Neutrophil (primary cell): ENCODE data around the gene C2CD2.

Experiments used
- H3K27ac ChIP-seq: fragments of 200-600 bp; sonication (generic); 2 replicates; pipeline ENCODE4 v1.5.1; 2016; ENCODE audit warnings: mild to moderate bottlenecking, moderate library complexity
- H3K27me3 ChIP-seq: fragments of 200-600 bp; sonication (generic); 2 replicates; pipeline ENCODE4 v1.6.0; 2016; ENCODE audit warnings: mild to moderate bottlenecking
- H3K36me3 ChIP-seq: fragments of 200-600 bp; sonication (generic); 2 replicates; pipeline ENCODE4 v1.5.1; 2017
- H3K4me1 ChIP-seq, 2 experiments: fragments of 200-600 bp in 1 of 2; sonication (generic) in 1 of 2; 1 replicate in 1 of 2; 2 replicates in 1 of 2; pipeline versions ENCODE4 v1.5.1 to v1.6.1; 2013 to 2016; ENCODE audit warnings: low read depth in 1 of 2, low read length in 1 of 2, mild to moderate bottlenecking in 1 of 2, moderate library complexity in 1 of 2; ENCODE audit not compliant: control insufficient read depth in 1 of 2, insufficient read depth in 1 of 2
- H3K4me3 ChIP-seq, 2 experiments: fragments of 200-600 bp in 1 of 2; sonication (generic) in 1 of 2; 1 replicate in 1 of 2; 2 replicates in 1 of 2; pipeline ENCODE4 v1.5.1; 2013 to 2016; ENCODE audit warnings: low read depth in 1 of 2, low read length in 1 of 2, mild to moderate bottlenecking in 1 of 2, moderate library complexity in 1 of 2
- H3K9me3 ChIP-seq: fragments of 200-600 bp; sonication (generic); 2 replicates; pipeline ENCODE4 v1.5.1; 2016
- CTCF ChIP-seq: fragments of 200-600 bp; sonication (generic); IDR thresholded peaks from 2 replicates; pipeline ENCODE4 v1.5.1; 2016; ENCODE audit warnings: antibody characterized with exemption

The C2CD2 gene

GRCh38 chr21:41989698-41990097 is 35.9 kb upstream of the C2CD2 start:
- no peak for TF ChIP-seq CTCF
- Histone ChIP-seq H3K4me3 (no peak overlapping the region), H3K27me3 (no peaks in the 10 kb centered on the region), H3K36me3 (peaks cover 27% of the 10 kb centered on the region), H3K9me3 (no peaks in the 10 kb centered on the region), H3K27ac (no peak overlapping the region), H3K4me1 (no peaks in the 10 kb centered on the region)

- H3K27ac ChIP-seq = no peak overlapping the region
- H3K9me3 ChIP-seq = no peaks in the 10 kb centered on the region
- H3K4me3 ChIP-seq = no peak overlapping the region
- no peaks in the 10 kb centered on the region for H3K27me3 ChIP-seq
- H3K36me3 ChIP-seq = peaks cover 12% of the 10 kb centered on the region
- H3K4me1 ChIP-seq = no peaks in the 10 kb centered on the region
- TF ChIP-seq CTCF = no peak
Measured at GRCh38 chr21:41987310-41987709, 33.5 kb upstream of the C2CD2 start.

- Histone ChIP-seq H3K27me3 (no peaks in the 10 kb centered on the region), H3K4me3 (no peak overlapping the region), H3K9me3 (no peaks in the 10 kb centered on the region), H3K36me3 (peaks cover 2% of the 10 kb centered on the region), H3K4me1 (no peaks in the 10 kb centered on the region), H3K27ac (no peak overlapping the region)
- no peak for TF ChIP-seq CTCF
Measured at GRCh38 chr21:41985662-41986416, 32.0 kb upstream of the C2CD2 start.

GRCh38 chr21:41983229-41983628 is 29.4 kb upstream of the C2CD2 start:
- Histone ChIP-seq H3K4me1 (no peaks in the 10 kb centered on the region), H3K4me3 (no peak overlapping the region), H3K27ac (no peak overlapping the region), H3K9me3 (no peaks in the 10 kb centered on the region), H3K27me3 (no peaks in the 10 kb centered on the region), H3K36me3 (no peaks in the 10 kb centered on the region)
- TF ChIP-seq CTCF = no peak

GRCh38 chr21:41980561-41980960 is 26.7 kb upstream of the C2CD2 start:
- H3K27me3 ChIP-seq = no peaks in the 10 kb centered on the region
- no peak overlapping the region for H3K4me3 ChIP-seq
- H3K27ac ChIP-seq = no peak overlapping the region
- H3K9me3 ChIP-seq = no peaks in the 10 kb centered on the region
- H3K36me3 ChIP-seq = no peaks in the 10 kb centered on the region
- no peaks in the 10 kb centered on the region for H3K4me1 ChIP-seq
- no peak for TF ChIP-seq CTCF
